ENCODE results near the gene DNM1.
A peak's percentile ranks its signal among the peaks of the same experiment; 100 is the strongest.
"Not testable (repeated sequence)": the region's sequence is repeated elsewhere in the genome, so short reads cannot be mapped to it uniquely, and the experiment has no call there.

DNM1 gene

GRCh38 chr9:128226412-128226801 lies 23.2 kb downstream of the DNM1 start:
- no peak for DNase-seq

DNA sequence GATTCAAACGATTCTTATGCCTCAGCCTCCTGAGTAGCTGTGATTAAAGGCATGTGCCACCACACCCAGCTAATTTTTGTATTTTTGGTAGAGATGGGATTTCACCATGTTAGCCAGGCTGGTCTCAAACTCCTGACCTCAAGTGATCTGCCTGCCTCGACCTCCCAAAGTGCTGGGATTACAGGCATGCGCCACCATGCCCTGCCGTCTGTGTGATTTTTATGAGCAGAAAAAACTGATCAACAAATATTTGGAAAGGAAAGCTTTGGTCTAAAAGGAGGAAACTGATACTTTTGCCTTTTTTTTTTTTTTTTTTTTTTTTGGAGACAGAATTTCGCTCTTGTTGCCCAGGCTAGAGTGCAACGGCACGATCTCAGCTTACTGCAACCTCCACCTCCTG lies 27.7 kb downstream of the DNM1 start:
- not testable (repeated sequence) for DNase-seq

DNA sequence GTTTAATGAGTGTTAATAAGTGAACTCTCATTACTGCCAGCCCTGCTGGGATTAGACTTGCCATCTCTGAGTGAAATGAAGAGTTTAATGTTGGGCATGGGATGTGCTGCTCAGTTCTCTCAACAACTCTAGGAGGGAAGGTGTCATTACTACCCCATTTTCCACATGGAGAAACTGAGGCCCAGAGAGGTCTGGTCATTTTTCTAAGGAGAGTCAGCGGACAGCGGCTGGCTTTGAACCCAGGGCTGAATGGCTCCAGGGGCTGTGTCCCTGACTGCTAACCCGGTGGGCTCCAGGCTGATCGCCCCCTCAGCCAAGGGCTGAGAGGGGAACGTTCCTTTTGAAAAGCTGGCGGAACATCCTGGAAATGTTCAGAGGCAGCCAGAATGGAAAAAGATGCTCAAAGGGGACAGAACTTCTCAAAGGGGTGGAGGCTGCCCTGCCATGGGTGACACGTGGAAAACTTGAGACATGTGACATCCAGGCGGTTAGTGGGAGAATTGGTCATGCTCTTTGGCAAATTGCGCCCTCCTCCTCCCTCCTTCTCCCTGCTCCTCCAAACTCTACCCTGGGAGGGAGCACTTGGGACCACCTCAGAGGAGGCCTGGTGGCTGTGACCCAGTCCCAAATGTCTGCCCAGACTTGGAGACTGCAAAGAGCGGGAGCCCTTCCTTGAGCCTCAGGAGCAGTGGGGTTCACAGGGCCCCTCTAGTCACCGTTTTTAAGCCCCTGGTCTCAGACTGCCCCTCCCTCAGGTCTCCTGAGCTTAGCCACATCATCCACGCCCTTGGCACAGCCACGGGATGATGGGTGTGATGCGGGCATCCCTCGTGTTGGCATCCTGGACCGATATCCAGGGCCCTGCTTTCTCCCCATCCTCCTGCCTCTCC lies 28.7 kb downstream of the DNM1 start:
- no peak for DNase-seq

DNA sequence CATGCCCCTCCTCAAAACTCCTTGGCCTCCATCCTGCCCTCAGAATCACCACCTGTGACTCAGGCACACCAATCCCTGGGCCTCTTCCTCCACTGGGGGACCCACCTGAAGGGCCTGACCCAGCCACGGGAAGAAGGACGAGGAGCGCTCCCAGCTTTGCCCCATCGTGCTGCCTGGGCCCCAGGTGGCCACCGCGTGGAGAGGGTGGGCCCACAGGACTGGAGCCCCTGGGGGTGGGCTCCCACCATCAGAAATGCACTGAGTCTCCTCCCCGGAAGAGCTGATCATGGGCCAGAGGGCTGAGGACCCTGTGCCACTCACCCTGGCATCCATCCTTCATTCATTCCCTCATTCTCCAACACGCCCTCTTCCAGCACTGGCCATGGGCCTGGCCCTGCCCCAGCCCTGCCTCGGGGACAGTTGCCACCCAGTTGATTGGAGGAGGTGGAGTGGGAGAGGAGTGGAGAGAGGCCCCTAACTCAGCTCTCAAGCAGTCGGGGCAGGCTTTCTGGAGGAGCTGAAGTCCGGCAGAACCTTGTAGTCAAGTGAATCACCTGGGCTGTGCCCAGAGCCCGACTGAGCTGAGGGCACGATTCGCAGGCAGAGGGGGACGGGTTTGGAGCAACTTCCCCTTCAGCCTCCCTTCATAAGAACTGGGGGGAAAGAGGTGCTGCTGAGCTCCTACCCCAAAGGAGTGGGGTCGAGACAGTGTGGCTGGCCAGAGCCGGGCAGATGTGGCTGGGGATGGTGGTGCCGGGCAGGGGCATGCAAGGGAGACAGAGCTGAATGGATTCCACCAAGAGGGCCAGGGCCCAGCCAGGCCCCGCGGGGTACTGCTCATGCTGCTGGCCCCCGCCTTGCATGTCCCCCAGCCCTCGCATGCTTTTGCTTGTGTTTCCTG lies 29.6 kb downstream of the DNM1 start:
- DNase-seq: no peak

DNA sequence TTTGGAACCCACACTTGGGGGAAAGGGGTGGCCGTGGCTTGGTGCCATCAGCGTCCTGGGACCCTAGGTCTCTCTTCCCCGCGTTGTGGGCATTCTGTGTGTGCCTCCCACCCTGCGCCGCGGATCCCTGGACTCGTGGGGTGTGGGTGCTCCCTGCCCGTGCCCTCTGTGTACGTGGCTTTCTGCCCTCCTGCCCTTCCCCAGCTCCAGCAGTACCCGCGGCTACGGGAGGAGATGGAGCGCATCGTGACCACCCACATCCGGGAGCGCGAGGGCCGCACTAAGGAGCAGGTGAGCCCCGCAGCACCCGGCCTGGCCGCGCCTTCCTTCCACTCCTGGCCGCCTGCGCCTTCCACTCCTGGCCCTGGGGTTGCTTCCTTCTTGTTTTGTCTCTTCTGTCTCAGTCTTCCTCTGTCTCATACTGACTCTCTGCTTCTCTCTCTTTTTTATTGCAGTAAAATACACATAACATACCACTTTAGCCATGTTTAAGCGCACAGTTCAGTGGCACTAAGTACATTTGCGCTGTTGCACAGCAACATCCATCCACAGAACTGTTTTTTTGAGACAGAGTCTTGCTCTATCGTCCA lies 30.7 kb downstream of the DNM1 start:
- DNase-seq: no peak

DNA sequence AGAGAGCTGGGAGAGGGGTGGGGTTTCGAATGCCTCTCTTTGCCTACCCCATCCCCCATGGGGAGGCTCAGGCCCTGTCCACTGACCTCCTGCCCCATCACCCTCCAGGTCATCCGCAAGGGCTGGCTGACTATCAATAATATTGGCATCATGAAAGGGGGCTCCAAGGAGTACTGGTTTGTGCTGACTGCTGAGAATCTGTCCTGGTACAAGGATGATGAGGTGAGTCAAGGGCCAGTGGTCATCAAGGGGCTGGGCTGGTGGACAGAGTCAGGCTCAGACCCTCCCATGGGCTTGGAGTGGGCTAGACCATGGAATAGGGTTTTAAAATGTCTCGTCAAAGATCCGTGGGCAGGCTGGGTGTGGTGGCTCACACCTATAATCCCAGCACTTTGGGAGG lies 38.9 kb downstream of the DNM1 start:
- no peak for DNase-seq

GRCh38 chr9:128242828-128243214 lies 39.6 kb downstream of the DNM1 start:
- DNase-seq: no peak

DNA sequence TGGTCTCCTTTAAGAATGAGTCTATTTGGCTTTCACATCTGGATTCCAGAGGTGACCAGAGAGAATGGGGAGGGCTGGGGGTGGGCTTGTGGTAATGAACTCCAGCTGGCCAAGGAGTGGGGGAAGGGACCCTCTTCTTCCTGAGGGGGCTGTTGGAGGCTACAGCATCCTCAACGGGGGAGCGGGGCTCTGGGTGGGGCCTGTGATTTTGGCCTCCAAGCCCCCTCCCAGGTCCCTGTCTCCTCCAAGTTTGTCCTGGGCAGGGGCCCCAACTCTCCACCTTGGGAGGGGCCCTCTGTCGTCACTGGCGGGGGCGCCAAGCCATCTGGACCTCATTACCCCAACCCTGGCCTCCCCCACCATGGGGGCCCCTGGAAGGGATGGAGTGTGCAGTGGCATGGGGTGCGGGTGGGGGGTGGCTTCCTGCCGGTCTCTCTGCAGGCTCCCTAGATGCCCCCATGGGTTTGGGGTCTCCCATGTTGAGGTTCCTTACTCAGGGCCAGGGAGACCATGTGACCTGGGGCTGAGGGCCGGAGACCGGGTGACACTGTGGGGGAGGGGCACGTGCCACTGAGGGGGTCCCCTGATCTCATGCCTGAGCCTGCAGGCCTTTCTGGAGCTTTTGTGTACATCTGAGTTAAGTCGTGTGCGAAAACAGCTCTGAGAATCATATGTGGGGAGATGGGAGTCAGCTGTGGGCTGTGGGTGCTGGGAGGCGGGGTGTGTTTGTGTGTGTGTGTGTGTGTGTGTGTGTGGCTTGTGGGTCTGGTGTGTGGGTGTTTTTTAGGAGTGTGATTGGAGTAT lies 40.2 kb downstream of the DNM1 start:
- DNase-seq: no peak

GRCh38 chr9:128244091-128244836 lies 41.1 kb downstream of the DNM1 start:
- DNase-seq: no peak

DNA sequence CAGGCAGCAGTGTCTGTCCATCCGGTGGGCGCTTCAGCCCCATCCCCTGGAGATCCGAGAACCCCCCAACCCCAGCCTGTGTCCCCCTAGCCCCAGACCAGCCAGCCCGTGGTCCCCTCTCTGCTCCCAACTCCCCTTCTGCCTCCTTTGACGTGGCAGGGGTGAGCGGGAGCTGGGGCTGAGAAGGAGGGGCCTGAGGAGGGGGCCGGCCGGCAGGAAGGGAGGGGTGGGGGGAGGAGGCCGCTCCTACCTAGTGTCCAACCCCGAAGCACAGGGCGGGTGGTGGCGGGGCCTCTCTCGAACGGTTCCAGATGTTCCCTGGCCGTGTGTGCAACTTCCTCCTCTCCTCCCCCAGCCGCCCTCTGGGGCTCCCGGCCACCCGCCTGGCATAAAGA lies 41.7 kb downstream of the DNM1 start:
- no peak for DNase-seq

GRCh38 chr9:128245421-128246151 lies 42.4 kb downstream of the DNM1 start:
- no peak for DNase-seq

DNA sequence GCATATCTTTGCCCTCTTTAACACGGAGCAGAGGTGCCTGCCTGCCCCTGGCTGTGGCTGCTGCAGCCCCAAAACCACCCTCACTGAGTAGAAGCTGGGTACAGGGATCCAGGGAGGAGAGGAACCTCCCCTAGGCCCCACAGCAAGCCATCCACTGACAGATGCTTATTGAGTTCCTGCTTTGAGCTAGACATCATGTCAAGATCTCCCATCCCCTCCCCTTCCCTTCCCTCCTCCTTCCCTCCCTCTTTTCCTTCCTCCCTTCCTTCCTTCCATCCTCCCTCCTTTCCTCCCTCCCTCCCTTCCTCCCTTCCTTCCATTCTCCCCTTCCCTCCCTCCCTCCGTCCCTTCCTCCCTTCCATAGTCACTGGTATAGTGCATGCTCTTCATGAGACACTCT lies 43.3 kb downstream of the DNM1 start:
- DNase-seq: no peak

DNA sequence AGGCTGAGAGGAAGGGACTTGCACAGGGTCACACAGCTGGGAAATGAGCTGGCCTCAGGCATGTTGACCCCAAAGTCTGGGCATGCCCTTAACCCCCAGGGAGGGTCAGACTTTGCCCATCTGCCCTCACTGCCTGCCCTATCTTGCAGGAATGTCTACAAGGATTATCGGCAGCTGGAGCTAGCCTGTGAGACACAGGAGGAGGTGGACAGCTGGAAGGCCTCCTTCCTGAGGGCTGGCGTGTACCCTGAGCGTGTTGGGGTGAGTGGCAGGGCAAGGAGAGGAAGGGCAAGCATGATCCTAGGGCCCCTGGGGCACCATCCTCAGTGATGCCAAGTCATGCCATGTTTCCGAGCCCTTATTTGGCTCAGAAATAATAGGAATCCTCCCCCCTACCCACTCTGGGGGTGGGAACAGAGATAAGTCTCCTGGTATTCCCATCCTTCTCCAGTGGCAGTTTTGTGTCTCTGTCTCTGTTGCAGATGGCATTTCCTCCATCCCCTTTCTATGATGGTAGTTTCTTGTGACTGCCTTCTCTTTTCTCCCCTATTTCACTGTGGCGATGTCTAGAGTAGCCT lies 44.1 kb downstream of the DNM1 start:
- no peak for DNase-seq

DNA sequence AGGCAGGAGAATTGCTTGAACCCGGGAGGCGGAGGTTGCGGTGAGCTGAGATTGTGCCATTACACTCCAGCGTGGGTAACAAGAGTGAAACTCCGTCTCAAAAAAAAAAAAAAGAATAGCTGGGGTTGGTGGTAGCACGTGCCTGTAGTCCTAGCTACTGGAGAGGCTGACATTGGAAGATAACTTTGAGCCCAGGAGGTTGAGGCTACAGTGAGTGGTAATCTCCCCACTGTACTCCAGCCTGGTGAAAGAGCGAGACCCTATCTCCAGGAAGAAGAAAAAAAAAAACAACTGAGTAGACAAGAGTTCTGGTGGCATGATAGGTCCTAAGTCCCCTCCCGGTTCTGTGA lies 46.4 kb downstream of the DNM1 start:
- DNase-seq: no peak

DNA sequence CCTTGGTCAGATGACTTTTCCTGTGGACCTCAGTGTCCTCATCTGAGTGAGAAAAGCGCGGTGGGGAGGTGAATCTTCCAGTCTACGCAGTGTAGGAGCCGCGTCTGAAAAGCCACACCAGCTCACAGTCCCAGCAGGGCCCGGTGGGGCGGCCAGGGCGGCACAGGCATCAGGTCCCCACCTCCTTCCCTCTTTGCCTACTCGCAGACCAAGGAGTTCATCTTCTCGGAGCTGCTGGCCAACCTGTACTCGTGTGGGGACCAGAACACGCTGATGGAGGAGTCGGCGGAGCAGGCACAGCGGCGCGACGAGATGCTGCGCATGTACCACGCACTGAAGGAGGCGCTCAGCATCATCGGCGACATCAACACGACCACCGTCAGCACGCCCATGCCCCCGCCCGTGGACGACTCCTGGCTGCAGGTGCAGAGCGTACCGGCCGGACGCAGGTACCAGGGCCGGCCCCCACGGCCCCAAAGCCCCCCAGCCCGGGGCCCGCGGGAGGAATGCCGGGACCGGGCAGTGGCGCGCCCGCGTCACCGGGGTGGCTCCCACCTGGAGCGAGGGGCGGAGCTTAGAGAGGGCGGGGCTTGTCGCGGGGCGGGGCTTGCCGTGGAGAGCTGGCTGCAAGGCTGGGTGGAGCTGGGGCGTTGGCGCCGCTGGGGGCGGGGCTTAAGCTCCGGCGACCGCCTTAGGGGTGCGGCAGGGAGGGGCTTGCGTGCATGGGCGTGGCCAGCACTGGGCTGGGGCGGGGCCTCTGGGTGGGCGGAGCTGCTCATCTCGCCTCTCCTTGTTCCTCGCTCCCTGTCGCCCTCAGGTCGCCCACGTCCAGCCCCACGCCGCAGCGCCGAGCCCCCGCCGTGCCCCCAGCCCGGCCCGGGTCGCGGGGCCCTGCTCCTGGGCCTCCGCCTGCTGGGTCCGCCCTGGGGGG lies 47.0 kb downstream of the DNM1 start:
- peak; percentile 97 to 98 for DNase-seq

- DNase-seq: no peak
Observed at GRCh38 chr9:128250839-128251731, 47.9 kb downstream of the DNM1 start.

DNA sequence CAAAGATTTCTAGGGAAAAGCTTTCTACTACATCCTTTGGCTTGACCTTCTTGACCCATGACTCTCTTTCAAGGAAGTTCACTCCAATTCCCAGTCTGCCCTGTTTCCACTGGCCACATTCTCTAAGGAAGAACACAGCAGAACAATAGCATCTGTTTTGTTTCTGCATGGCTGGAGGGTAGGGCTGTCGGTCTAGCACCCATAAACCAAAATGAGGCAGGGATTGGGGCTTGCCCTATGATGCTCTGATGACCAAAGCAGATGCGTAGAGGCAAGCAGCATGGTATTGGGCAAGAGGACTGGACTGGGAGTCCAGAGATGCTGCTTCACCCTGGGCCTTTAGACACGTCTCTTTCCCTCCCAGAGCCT lies 48.5 kb downstream of the DNM1 start:
- no peak for DNase-seq

DNA sequence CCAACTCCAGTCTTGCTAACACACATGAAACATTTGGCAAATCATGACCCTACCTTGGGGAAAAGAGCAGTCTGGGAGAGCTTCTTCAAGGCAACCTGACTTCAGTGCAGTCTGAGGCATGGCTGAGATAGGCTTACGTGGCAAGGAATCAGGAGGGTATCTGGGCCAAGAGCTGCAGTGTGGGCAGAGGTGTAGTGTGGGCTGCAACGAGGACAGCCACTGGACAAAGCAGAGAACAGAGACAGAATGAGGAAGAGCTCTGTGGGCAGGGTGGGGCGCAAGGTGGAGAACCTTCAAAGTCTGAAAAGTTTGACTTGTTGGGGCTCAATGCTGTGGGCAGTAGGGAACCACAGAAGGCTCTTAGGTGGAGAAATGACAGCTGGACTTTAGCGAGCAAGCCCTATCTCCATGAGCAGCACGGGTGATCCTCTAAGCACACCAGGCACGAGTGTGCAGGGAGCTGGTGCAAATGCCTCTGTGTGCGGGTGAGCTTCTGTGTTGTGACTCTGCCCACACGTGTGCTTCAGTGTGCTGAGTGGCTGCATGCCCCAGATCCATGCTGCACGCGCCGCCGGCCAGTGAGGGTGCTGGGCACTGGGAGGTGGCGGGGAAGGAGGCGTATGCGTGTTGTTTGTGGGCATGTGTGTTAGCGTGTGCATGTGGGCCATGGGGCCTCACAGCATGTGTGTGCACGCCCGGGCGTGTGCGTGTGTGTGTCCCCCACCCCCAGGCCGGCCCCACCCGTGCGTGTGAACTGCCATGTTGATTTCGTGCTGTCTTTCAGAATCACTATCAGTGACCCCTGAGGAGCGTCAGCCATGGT lies 49.3 kb downstream of the DNM1 start:
- DNase-seq: no peak

Measured in activated CD4-positive, alpha-beta T cell treated with anti-CD3 and anti-CD28 coated beads, Interleukin-2, amount 50 U/mL, for 4 hours (primary cell).